ENCODE data around the gene SLC11A1. TPM values are rescaled to one million over a fixed set of nuclear protein-coding genes. Genes with fewer than 3 reads are reported as not detected.

Gene SLC11A1
- total RNA-seq, 1 donor from 2014 or later, result not detected

- no peak for DNase-seq (ENCODE audit: low read depth)
- no peak overlapping the region for H3K4me3 ChIP-seq (ENCODE audit: low read depth, low read length)
- no peak for TF ChIP-seq CTCF (conservative IDR thresholded peaks at IDR 0.05; ENCODE audit: low read depth, low read length)
These were observed 23.1 kb downstream of the SLC11A1 start for GRCh38 chr2:218405086-218405745.

- TF ChIP-seq CTCF (conservative IDR thresholded peaks at IDR 0.05; ENCODE audit: low read depth, low read length), result no peak
- peak overlapping the region; percentile 48 for H3K4me3 ChIP-seq (ENCODE audit: low read depth, low read length)
- no peak for DNase-seq (ENCODE audit: low read depth)
These were observed 23.7 kb downstream of the SLC11A1 start for GRCh38 chr2:218405746-218406208.

- DNase-seq (ENCODE audit: low read depth), result no peak
- H3K4me3 ChIP-seq (ENCODE audit: low read depth, low read length), result peak overlapping the region; percentile 50
- peak; percentile 74 for TF ChIP-seq CTCF (conservative IDR thresholded peaks at IDR 0.05; ENCODE audit: low read depth, low read length)
These were observed 24.3 kb downstream of the SLC11A1 start for GRCh38 chr2:218406209-218406948.

- DNase-seq (ENCODE audit: low read depth), result no peak
- peak overlapping the region; percentile 50 for H3K4me3 ChIP-seq (ENCODE audit: low read depth, low read length)
- TF ChIP-seq CTCF (conservative IDR thresholded peaks at IDR 0.05; ENCODE audit: low read depth, low read length), result no peak
These were observed 25.0 kb downstream of the SLC11A1 start for GRCh38 chr2:218406949-218407618.

GRCh38 chr2:218407717-218408116 lies 25.6 kb downstream of the SLC11A1 start:
- TF ChIP-seq CTCF (conservative IDR thresholded peaks at IDR 0.05; ENCODE audit: low read depth, low read length), result no peak
- DNase-seq (ENCODE audit: low read depth), result no peak
- no peak overlapping the region for H3K4me3 ChIP-seq (ENCODE audit: low read depth, low read length)

- no peak overlapping the region for H3K4me3 ChIP-seq (ENCODE audit: low read depth, low read length)
- DNase-seq (ENCODE audit: low read depth), result no peak
- no peak for TF ChIP-seq CTCF (conservative IDR thresholded peaks at IDR 0.05; ENCODE audit: low read depth, low read length)
These were observed 36.2 kb downstream of the SLC11A1 start for GRCh38 chr2:218418321-218418716.
